ENCODE results near the gene BLTP3B. TPM values are rescaled to one million over a fixed set of nuclear protein-coding genes. Genes with fewer than 3 reads are reported as not detected.
A peak's percentile ranks its signal among the peaks of the same experiment; 100 is the strongest.

Gene BLTP3B
- total RNA-seq, 3 donors from 2014 or later = 29.2 to 42.4 (median 40.8) TPM

GRCh38 chr12:100128512-100128908, 14.2 kb downstream of the BLTP3B start:
- Histone ChIP-seq H3K4me1 (peaks cover 4 to 13% of the 10 kb centered on the region in 2 donors), H3K27ac (no peak overlapping the region), H3K4me3 (no peak overlapping the region), H3K9me3 (no peaks in the 10 kb centered on the region), H3K36me3 (no peaks in the 10 kb centered on the region), H3K27me3 (no peaks in the 10 kb centered on the region)
- TF ChIP-seq POLR2AphosphoS5 (IDR thresholded peaks at IDR 0.05) (no peak), CTCF (IDR thresholded peaks at IDR 0.05) (peak in 1 of 3 donors; percentile 28)
- intact Hi-C loops (cut with DNase I; ENCODE audit: low total_unique reads) = no loop called here
- DNase-seq (ENCODE audit: low spot score in 2 of 2) = peak in 1 of 2 donors; percentile 37

GRCh38 chr12:100127766-100128511, 14.7 kb downstream of the BLTP3B start:
- Histone ChIP-seq H3K27me3 (no peaks in the 10 kb centered on the region), H3K4me3 (no peak overlapping the region), H3K36me3 (no peaks in the 10 kb centered on the region), H3K9me3 (no peaks in the 10 kb centered on the region), H3K27ac (peak overlapping the region; percentile 52 to 63), H3K4me1 (peaks cover 4 to 18% of the 10 kb centered on the region in 2 donors)
- TF ChIP-seq POLR2A (IDR thresholded peaks at IDR 0.05) (no peak), POLR2AphosphoS5 (IDR thresholded peaks at IDR 0.05) (no peak), CTCF (IDR thresholded peaks at IDR 0.05) (no peak)
- no peak for DNase-seq (ENCODE audit: low spot score in 2 of 2)
- intact Hi-C loops (cut with DNase I; ENCODE audit: low total_unique reads) = no loop called here

GRCh38 chr12:100123316-100124095, 19.2 kb downstream of the BLTP3B start:
- peaks cover 4 to 28% of the 10 kb centered on the region in 2 donors for H3K4me1 ChIP-seq
- TF ChIP-seq POLR2A (IDR thresholded peaks at IDR 0.05) (no peak), CTCF (IDR thresholded peaks at IDR 0.05) (no peak), POLR2AphosphoS5 (IDR thresholded peaks at IDR 0.05) (no peak)

GRCh38 chr12:100120355-100120754, 22.3 kb downstream of the BLTP3B start:
- Histone ChIP-seq H3K36me3 (no peaks in the 10 kb centered on the region), H3K27ac (no peak overlapping the region), H3K4me3 (no peak overlapping the region), H3K4me1 (peaks cover 0 to 15% of the 10 kb centered on the region in 2 donors), H3K27me3 (no peaks in the 10 kb centered on the region), H3K9me3 (peaks cover 5 to 11% of the 10 kb centered on the region in 2 donors)
- TF ChIP-seq CTCF (IDR thresholded peaks at IDR 0.05) (no peak), POLR2AphosphoS5 (IDR thresholded peaks at IDR 0.05) (no peak), POLR2A (IDR thresholded peaks at IDR 0.05) (no peak)
- intact Hi-C loops (cut with DNase I; ENCODE audit: low total_unique reads) = no loop called here
- DNase-seq (ENCODE audit: low spot score in 2 of 2) = no peak

More at GRCh38 chr12:100123316-100124095, 19.2 kb downstream of the BLTP3B start:
- Histone ChIP-seq H3K27me3 (no peaks in the 10 kb centered on the region), H3K36me3 (no peaks in the 10 kb centered on the region), H3K27ac (peak overlapping the region; percentile 37 to 62), H3K4me3 (no peak overlapping the region), H3K9me3 (peaks cover 5 to 11% of the 10 kb centered on the region in 2 donors)
- intact Hi-C loops (cut with DNase I; ENCODE audit: low total_unique reads) = no loop called here
- no peak for DNase-seq (ENCODE audit: low spot score in 2 of 2)

- no peaks in the 10 kb centered on the region for H3K27me3 ChIP-seq
- DNase-seq (ENCODE audit: low spot score in 2 of 2) = no peak
- H3K27ac ChIP-seq = no peak overlapping the region
- H3K36me3 ChIP-seq = no peaks in the 10 kb centered on the region
- H3K9me3 ChIP-seq = peaks cover 4% of the 10 kb centered on the region in 2 donors
- H3K4me1 ChIP-seq = peaks cover 0 to 6% of the 10 kb centered on the region in 2 donors
- no peak overlapping the region for H3K4me3 ChIP-seq
- TF ChIP-seq POLR2A (IDR thresholded peaks at IDR 0.05) (no peak), CTCF (IDR thresholded peaks at IDR 0.05) (no peak), POLR2AphosphoS5 (IDR thresholded peaks at IDR 0.05) (no peak)
- intact Hi-C loops (cut with DNase I; ENCODE audit: low total_unique reads) = no loop called here
Measured at GRCh38 chr12:100115291-100115690, 27.4 kb downstream of the BLTP3B start.

Measured in breast epithelium (tissue), 4 donors.